Left lung (tissue), 10 donors: ENCODE measurements around the gene CHGA. TPM values are rescaled to one million over a fixed set of nuclear protein-coding genes. Genes with fewer than 3 reads are reported as not detected.

Experiments used
- ATAC-seq: fragments of 200-7000 bp; cut with Tn5 transposase; one replicate; pipeline ENCODE4 v1.9.1; 2020; ENCODE audit warnings: moderate library complexity
- DNase-seq, 4 donors: peaks; one replicate each; pipeline ENCODE4 v3.0.0-alpha.2; 2013 to 2020
- H3K27ac ChIP-seq, 2 donors: fragments of 200-600 bp; sonication (generic) in 1 of 2; one replicate each; pipeline versions ENCODE4 v1.5.0 to v1.8.0; 2020 to 2021
- H3K27me3 ChIP-seq, 2 donors: fragments of 200-600 bp; sonication (generic) in 1 of 2; one replicate each; pipeline versions ENCODE4 v1.5.0 to v1.8.0; 2020 to 2021
- H3K36me3 ChIP-seq, 2 donors: fragments of 200-600 bp; sonication (generic) in 1 of 2; one replicate each; pipeline versions ENCODE4 v1.5.0 to v1.8.0; 2020 to 2021
- H3K4me1 ChIP-seq, 2 donors: fragments of 200-600 bp; one replicate each; pipeline ENCODE4 v1.8.0; 2021
- H3K4me3 ChIP-seq, 2 donors: fragments of 200-600 bp; sonication (generic) in 1 of 2; one replicate each; pipeline versions ENCODE4 v1.5.0 to v1.8.0; 2020 to 2021; ENCODE audit warnings: mild to moderate bottlenecking in 1 of 2
- H3K9me3 ChIP-seq, 2 donors: fragments of 200-600 bp; sonication (generic) in 1 of 2; one replicate each; pipeline versions ENCODE4 v1.5.0 to v1.8.0; 2020 to 2021
- intact Hi-C, 2 donors: fragments of 100-400 bp; cut with DNase I; formaldehyde crosslinking; loops; one replicate each; pipeline versions ENCODE4 v1.11.2 to v1.14.2; 2022
- polyA plus RNA-seq, 6 donors: library from polyadenylated mRNA; unstranded; fragments of 120-200 nt; gene quantifications; one replicate each; pipeline ENCODE4 v1.2.1, GENCODE V29; 2013; ENCODE audit not compliant: insufficient read length in 6 of 6
- total RNA-seq, 2 donors: library from RNA; stranded (reverse); fragmentation: NEBNext Ultra II Directional; extraction: Animal tissue kit (Norgen Biotek cat#: 25700); gene quantifications; one replicate each; pipeline ENCODE4 v1.2.1, GENCODE V29; 2021
- TF ChIP-seq, protein P1 (sequence below), 2 donors: fragments of 200-600 bp; sonication (generic) in 1 of 2; IDR thresholded peaks; one replicate each; pipeline versions ENCODE4 v1.5.0 to v1.8.0; 2021; ENCODE audit warnings: antibody characterized with exemption in 2 of 2
- donor health status: DM: no; HTN: yes; CAD: no.
- donor health status: DM: no; HTN: no; CAD: no.

The CHGA gene
- total and polyA plus RNA-seq, 8 donors = 0.12 to 4.5 (median 3.1) TPM; not detected in 1

- TF ChIP-seq, protein P1, sequence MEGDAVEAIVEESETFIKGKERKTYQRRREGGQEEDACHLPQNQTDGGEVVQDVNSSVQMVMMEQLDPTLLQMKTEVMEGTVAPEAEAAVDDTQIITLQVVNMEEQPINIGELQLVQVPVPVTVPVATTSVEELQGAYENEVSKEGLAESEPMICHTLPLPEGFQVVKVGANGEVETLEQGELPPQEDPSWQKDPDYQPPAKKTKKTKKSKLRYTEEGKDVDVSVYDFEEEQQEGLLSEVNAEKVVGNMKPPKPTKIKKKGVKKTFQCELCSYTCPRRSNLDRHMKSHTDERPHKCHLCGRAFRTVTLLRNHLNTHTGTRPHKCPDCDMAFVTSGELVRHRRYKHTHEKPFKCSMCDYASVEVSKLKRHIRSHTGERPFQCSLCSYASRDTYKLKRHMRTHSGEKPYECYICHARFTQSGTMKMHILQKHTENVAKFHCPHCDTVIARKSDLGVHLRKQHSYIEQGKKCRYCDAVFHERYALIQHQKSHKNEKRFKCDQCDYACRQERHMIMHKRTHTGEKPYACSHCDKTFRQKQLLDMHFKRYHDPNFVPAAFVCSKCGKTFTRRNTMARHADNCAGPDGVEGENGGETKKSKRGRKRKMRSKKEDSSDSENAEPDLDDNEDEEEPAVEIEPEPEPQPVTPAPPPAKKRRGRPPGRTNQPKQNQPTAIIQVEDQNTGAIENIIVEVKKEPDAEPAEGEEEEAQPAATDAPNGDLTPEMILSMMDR (IDR thresholded peaks at IDR 0.05) = no peak
- Histone ChIP-seq H3K9me3 (no peaks in the 10 kb centered on the region), H3K4me1 (no peaks in the 10 kb centered on the region), H3K4me3 (no peak overlapping the region), H3K36me3 (no peaks in the 10 kb centered on the region), H3K27me3 (peaks cover 0 to 38% of the 10 kb centered on the region in 2 donors), H3K27ac (no peak overlapping the region)
- intact Hi-C loops = no loop called here
- ATAC-seq (no peak), DNase-seq (no peak)
Measured at GRCh38 chr14:92887157-92887556, 35.8 kb upstream of the CHGA start.

- no peak overlapping the region for H3K27ac ChIP-seq
- TF ChIP-seq, protein P1 (IDR thresholded peaks at IDR 0.05) = no peak
- H3K4me1 ChIP-seq = no peaks in the 10 kb centered on the region
- no peak overlapping the region for H3K4me3 ChIP-seq
- H3K36me3 ChIP-seq = no peaks in the 10 kb centered on the region
- ATAC-seq (no peak), DNase-seq (no peak)
- H3K9me3 ChIP-seq = peaks cover 0 to 16% of the 10 kb centered on the region in 2 donors
- intact Hi-C loops = no loop called here
- peaks cover 0 to 29% of the 10 kb centered on the region in 2 donors for H3K27me3 ChIP-seq
Measured at GRCh38 chr14:92888896-92889295, 34.1 kb upstream of the CHGA start.

GRCh38 chr14:92890830-92891588, 31.9 kb upstream of the CHGA start:
- peaks cover 0 to 13% of the 10 kb centered on the region in 2 donors for H3K27me3 ChIP-seq
- H3K27ac ChIP-seq = no peak overlapping the region
- H3K4me1 ChIP-seq = no peaks in the 10 kb centered on the region
- peaks cover 0 to 19% of the 10 kb centered on the region in 2 donors for H3K9me3 ChIP-seq
- intact Hi-C loops = no loop called here
- ATAC-seq = no peak
- H3K36me3 ChIP-seq = no peaks in the 10 kb centered on the region
- DNase-seq = no peak
- H3K4me3 ChIP-seq = no peak overlapping the region
- TF ChIP-seq, protein P1 (IDR thresholded peaks at IDR 0.05) = no peak

GRCh38 chr14:92892589-92892988, 30.4 kb upstream of the CHGA start:
- H3K9me3 ChIP-seq = peaks cover 0 to 19% of the 10 kb centered on the region in 2 donors
- DNase-seq = no peak
- intact Hi-C loops = no loop called here

DNA sequence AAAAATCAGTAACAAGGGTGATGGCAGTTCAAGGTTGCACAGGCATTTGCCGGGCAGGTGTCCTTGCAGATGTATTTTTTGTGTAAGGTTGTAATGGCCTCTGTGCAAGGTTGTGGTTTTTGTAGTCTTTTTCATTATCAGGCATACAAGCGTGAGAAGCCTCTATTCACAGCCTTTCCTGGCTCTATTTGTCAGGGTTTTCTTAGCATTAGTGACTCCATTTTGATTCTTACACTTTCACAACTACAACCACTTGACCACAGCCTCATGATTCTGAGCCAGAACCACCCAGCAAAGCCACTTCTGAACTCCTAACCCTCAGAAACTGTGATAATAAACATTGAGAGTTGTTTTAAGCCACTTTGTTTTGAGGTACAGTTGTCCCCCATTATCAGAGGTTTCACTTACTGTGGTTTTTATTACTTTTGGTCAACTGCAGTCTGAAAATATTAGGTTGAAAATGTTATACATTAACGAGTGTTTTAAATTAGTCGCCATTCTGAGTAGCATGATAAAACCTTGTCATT, 27.5 kb upstream of the CHGA start:
- Histone ChIP-seq H3K27ac (no peak overlapping the region), H3K36me3 (no peaks in the 10 kb centered on the region), H3K27me3 (peaks cover 0 to 39% of the 10 kb centered on the region in 2 donors), H3K9me3 (peaks cover 0 to 19% of the 10 kb centered on the region in 2 donors), H3K4me3 (no peak overlapping the region), H3K4me1 (no peaks in the 10 kb centered on the region)
- DNase-seq = no peak
- intact Hi-C loops = no loop called here
- TF ChIP-seq, protein P1 (IDR thresholded peaks at IDR 0.05) = no peak
- no peak for ATAC-seq

More at GRCh38 chr14:92892589-92892988, 30.4 kb upstream of the CHGA start:
- H3K36me3 ChIP-seq = no peaks in the 10 kb centered on the region
- peaks cover 0 to 17% of the 10 kb centered on the region in 2 donors for H3K27me3 ChIP-seq
- no peak overlapping the region for H3K4me3 ChIP-seq
- no peak overlapping the region for H3K27ac ChIP-seq
- TF ChIP-seq, protein P1 (IDR thresholded peaks at IDR 0.05) = no peak
- no peaks in the 10 kb centered on the region for H3K4me1 ChIP-seq
- no peak for ATAC-seq
